Thoracic aorta (tissue), 2 donors: Measurements from ENCODE around the gene TKT. TPM values are rescaled to one million over a fixed set of nuclear protein-coding genes. Genes with fewer than 3 reads are reported as not detected.

Source experiments
- ATAC-seq: fragments of 150-250 bp; one replicate; pipeline ENCODE4 v1.8.0; 2017; ENCODE audit warnings: low read depth; ENCODE audit not compliant: insufficient number of reproducible peaks, low FRiP score
- DNase-seq: peaks from one replicate; pipeline ENCODE4 v3.0.0-alpha.2; 2020; ENCODE audit warnings: low spot score
- H3K27ac ChIP-seq, 2 donors: fragments of 200-600 bp; sonication (generic); 1 replicate in 1 of 2; 2 replicates in 1 of 2; pipeline ENCODE4 v1.5.1; 2016; ENCODE audit warnings: mild to moderate bottlenecking in 2 of 2, moderate library complexity in 2 of 2
- H3K27me3 ChIP-seq: fragments of 200-600 bp; sonication (generic); replicated peaks from 2 replicates; pipeline ENCODE4 v1.6.0; 2016; ENCODE audit warnings: mild to moderate bottlenecking; ENCODE audit not compliant: insufficient read depth
- H3K36me3 ChIP-seq: fragments of 200-600 bp; sonication (generic); one replicate; pipeline ENCODE4 v1.5.1; 2016
- H3K4me1 ChIP-seq, 2 donors: fragments of 200-600 bp; sonication (generic); 1 replicate in 1 of 2; 2 replicates in 1 of 2; pipeline versions ENCODE4 v1.5.1 to v1.6.0; 2016; ENCODE audit warnings: low read depth in 2 of 2, mild to moderate bottlenecking in 1 of 2; ENCODE audit not compliant: control insufficient read depth in 1 of 2
- H3K4me3 ChIP-seq: fragments of 200-600 bp; sonication (generic); 2 replicates; pipeline ENCODE4 v1.5.1; 2016; ENCODE audit warnings: mild to moderate bottlenecking
- H3K9me3 ChIP-seq: fragments of 200-600 bp; sonication (generic); 2 replicates; pipeline ENCODE4 v1.5.1; 2016
- CTCF ChIP-seq: fragments of 200-600 bp; sonication (generic); IDR thresholded peaks from one replicate; pipeline ENCODE4 v1.5.1; 2019; ENCODE audit warnings: antibody characterized with exemption
- total RNA-seq, 2 donors: library from RNA; depleted of rRNA; stranded (reverse); fragments of >200 nt; gene quantifications; one replicate each; pipeline versions ENCODE4 v1.1.0 to v1.2.3, GENCODE V29; 2016

Gene TKT
- total RNA-seq, 2 donors from 2014 or later: 138 to 240 TPM

GRCh38 chr3:53267766-53268165, 11.9 kb upstream of the TKT start:
- no peak overlapping the region for H3K4me3 ChIP-seq
- no peak for ATAC-seq
- TF ChIP-seq CTCF: no peak
- no peaks in the 10 kb centered on the region for H3K27me3 ChIP-seq
- H3K4me1 ChIP-seq: peaks cover 14 to 24% of the 10 kb centered on the region in 2 donors
- no peaks in the 10 kb centered on the region for H3K36me3 ChIP-seq
- no peak for DNase-seq
- no peak overlapping the region for H3K27ac ChIP-seq
- H3K9me3 ChIP-seq: no peaks in the 10 kb centered on the region

DNA sequence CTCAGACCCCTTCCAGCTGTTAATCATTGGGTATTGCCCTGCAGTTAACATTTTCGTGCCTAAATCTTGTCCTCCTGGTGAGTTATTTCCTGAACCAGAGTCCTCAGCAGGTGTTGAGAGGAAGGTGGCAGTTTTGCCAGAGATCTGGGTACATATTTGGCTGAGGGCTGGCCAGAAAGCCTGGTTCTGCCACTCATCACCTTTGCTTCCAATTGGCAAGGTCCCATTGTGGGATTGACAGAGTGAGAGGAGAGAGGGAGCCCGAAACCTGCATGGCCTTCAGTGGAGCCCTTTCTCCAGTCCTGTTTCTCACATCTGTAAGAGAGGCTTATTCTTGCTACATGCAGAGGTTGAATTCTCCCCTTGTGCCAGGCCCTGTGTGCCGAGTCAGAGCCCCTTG, 8.9 kb upstream of the TKT start:
- Histone ChIP-seq H3K4me1 (peaks cover 9 to 10% of the 10 kb centered on the region in 2 donors), H3K27me3 (no peaks in the 10 kb centered on the region), H3K27ac (no peak overlapping the region), H3K9me3 (no peaks in the 10 kb centered on the region), H3K4me3 (no peak overlapping the region), H3K36me3 (no peaks in the 10 kb centered on the region)
- TF ChIP-seq CTCF: no peak
- DNase-seq (no peak), ATAC-seq (no peak)

- Histone ChIP-seq H3K36me3 (no peaks in the 10 kb centered on the region), H3K27me3 (no peaks in the 10 kb centered on the region), H3K9me3 (no peaks in the 10 kb centered on the region), H3K4me1 (peaks cover under 1 to 2% of the 10 kb centered on the region in 2 donors), H3K4me3 (no peak overlapping the region), H3K27ac (no peak overlapping the region)
- ATAC-seq: no peak
- no peak for TF ChIP-seq CTCF
- DNase-seq: no peak
Observed at GRCh38 chr3:53263907-53264306, 8.1 kb upstream of the TKT start.

- Histone ChIP-seq H3K4me3 (no peak overlapping the region), H3K9me3 (no peaks in the 10 kb centered on the region), H3K27ac (no peak overlapping the region), H3K27me3 (no peaks in the 10 kb centered on the region), H3K4me1 (no peaks in the 10 kb centered on the region), H3K36me3 (no peaks in the 10 kb centered on the region)
- ATAC-seq (no peak), DNase-seq (no peak)
- no peak for TF ChIP-seq CTCF
Observed at GRCh38 chr3:53261712-53262111, 5.9 kb upstream of the TKT start.

DNA sequence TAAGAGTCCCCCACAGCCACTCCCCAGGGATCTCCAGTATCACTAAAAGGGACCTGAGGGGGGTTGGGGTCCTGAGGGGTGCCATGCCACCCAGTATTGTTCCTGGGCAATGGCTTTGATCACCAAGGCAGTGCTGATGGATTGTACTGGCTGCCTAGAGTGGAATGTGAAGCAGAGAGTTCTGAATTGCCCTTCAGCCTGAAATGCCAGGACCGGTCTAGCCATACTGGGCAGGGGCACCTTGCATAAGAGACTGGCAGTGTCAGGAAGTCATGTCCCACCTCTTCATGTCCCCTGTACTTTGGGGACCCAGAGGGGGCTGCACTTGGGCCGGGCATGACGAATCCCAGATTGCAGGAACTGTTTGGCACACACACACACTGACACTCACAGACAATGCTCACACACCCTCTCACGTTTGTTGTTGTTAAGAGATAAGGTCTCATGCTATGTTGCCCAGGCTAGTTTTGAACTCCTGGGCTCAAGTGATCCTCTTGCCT, 4.5 kb upstream of the TKT start:
- Histone ChIP-seq H3K27me3 (no peaks in the 10 kb centered on the region), H3K4me3 (no peak overlapping the region), H3K4me1 (no peaks in the 10 kb centered on the region), H3K9me3 (no peaks in the 10 kb centered on the region), H3K36me3 (no peaks in the 10 kb centered on the region), H3K27ac (no peak overlapping the region)
- DNase-seq (no peak), ATAC-seq (no peak)
- no peak for TF ChIP-seq CTCF
